Fibroblast of skin of right quadriceps (primary cell): ENCODE measurements around the gene APOO.
"Not testable (repeated sequence)": the region's sequence is repeated elsewhere in the genome, so short reads cannot be mapped to it uniquely, and the experiment has no call there.

ENCODE experiments used
- DNase-seq: peaks from one replicate; pipeline ENCODE4 v3.0.0-alpha.2; 2013

APOO gene

GRCh38 chrX:23902419-23902818 lies 5.3 kb downstream of the APOO start:
- peak; percentile 56 for DNase-seq

DNA sequence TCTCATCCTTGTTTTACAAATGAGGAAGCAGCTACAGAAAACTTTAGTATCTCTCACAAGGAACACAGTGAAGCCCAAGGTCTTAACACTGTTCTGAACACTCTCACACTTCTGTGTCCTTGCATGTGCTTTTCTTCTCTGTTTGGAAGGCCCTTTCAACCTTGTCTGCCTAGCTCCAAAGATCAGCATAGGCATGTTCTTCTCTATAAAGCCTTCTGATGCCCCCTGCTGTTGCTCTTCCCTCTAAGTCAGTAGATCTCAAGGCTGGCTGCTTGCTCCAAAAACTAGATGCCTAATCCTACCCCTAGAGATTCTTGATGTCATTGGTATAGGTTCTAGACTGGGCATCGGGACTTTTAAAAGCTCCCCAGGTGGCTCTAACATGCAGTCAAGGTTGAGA lies 5.9 kb downstream of the APOO start:
- peak; percentile 67 for DNase-seq

DNA sequence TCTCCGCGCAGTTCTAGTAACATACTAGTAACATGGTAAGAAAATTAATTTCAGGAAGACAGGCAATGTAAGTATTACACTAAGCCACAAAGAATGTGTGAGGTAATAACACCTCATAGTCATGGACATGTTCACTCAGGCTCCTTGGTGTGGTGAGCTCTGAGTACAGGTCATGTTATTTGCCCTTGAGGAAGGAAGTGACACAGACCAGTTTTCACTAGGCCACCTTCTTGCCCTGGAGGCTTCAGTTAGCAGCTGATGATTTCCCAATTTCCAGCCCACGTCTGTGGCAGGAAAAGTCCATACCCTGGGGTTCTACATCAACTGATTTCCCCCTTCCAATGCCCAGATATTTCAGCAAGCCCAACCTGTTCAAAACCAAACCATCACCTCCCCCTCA lies 6.7 kb downstream of the APOO start:
- DNase-seq: peak; percentile 47

DNA sequence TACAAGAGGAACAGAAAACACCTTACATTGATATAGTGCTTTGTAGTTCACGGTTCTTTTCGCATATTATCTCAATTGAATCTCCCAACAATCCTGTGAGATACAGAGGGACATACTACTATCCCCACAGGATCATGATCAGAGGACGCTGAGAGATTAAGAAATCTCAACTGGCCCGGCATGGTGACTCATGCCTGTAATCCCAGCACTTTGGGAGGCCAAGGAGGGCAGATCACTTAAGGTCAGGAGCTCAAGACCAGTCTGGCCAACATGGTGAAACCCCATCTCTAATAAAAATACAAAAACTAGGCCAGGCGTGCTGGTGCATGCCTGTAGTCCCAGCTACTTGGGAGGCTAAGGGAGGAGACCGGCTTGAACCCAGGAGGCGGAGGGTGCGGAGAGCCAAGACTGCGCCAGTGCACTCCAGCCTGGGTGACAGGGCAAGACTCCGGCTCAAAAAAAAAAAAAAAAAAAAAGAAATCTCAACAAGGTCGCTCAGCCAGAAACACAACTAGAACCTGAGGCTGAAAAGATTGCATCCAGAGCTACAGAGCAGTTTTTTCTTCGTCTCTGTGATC lies 7.4 kb downstream of the APOO start:
- no peak for DNase-seq

GRCh38 chrX:23898412-23898959 lies 9.3 kb downstream of the APOO start:
- DNase-seq: peak; percentile 36

GRCh38 chrX:23896981-23897380 lies 10.8 kb downstream of the APOO start:
- no peak for DNase-seq

GRCh38 chrX:23896539-23896938 lies 11.2 kb downstream of the APOO start:
- not testable (repeated sequence) for DNase-seq

DNA sequence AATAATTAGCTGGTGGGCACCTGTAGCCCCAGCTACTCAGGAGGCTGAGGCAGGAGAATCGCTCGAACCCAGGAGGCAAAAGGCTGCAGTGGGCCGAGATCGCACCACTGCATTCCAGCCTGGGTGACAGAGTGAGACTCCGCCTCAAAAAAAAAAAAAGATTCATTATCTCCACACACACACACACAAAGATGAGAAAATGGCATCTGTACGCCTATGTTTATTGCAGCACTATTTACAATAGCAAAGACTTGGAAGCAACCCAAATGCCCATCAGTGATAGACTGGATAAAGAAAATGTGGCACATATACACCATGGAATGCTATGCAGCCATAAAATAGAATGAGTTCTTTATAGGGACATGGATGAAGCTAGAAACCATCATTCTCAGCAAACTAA lies 12.7 kb downstream of the APOO start:
- DNase-seq: not testable (repeated sequence)

- DNase-seq: no peak
Observed at GRCh38 chrX:23890933-23891332, 16.8 kb downstream of the APOO start.

DNA sequence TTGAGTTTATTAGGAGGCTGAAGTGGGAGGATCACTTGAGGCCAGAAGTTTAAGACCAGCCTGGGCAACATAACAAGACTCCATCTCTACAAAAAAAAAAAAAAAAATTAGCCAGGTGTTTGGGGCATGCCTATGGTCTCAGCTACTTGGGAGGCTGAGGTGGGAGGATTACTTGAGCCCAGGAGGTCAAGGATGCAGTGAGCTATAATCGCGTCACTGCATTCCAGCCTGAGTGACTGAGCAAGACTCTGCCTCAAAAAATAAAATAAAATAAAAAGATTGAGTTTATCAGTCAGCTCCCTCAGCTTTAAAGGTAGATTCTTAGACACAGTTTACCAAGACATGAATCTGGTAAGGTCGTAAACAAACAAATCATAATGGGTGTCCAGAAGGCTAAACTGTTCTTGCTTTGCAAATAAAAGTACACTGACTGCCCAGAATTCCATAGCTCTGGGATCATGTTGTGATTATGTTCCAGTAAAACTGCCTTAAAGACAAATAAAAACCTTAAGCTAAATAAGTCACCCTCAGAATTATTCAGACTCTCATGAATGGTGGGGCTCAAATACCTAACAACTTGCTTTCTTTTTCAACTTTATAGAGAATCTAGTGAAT lies 18.7 kb downstream of the APOO start:
- DNase-seq: no peak

- no peak for DNase-seq
Observed at GRCh38 chrX:23887918-23888317, 19.8 kb downstream of the APOO start.

DNA sequence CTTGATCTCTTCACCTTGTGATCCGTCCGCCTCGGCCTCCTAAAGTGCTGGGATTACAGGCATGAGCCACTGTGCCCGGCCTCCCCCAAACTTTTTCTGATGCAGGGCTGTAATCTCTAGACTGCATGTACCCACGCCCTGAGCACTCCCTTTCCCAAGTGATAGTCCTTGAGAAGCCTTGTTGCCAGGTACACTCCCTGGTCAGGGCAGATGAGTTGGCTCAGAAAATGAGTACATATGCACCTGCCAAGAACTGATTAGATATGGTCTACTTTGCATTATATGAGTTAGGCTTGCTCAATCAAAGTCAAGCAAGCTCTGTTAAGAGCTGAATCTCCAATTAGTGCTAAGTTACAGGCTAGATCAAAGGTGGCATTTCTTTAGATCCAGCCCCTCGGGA lies 20.3 kb downstream of the APOO start:
- no peak for DNase-seq

DNA sequence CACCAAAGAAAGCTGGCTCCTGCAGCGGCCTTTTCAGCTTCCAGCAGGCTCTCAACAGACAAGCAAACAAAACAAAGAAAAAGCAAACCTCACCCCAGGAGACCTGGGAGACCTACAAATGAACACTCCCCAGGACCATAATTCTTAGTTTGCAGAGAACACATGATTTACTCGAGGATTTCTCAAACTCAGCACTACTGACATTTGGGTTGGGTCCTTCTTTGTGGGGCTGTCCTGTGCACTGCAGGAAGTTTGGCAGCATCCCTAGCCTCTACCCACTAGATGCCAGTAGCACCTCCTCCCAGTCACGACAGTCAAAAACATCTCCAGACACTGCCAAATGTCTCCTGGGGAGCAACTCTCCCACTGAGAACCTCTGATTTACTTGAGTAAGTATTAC lies 21.9 kb downstream of the APOO start:
- DNase-seq: no peak

GRCh38 chrX:23884427-23885024 lies 23.2 kb downstream of the APOO start:
- peak; percentile 76 for DNase-seq

DNA sequence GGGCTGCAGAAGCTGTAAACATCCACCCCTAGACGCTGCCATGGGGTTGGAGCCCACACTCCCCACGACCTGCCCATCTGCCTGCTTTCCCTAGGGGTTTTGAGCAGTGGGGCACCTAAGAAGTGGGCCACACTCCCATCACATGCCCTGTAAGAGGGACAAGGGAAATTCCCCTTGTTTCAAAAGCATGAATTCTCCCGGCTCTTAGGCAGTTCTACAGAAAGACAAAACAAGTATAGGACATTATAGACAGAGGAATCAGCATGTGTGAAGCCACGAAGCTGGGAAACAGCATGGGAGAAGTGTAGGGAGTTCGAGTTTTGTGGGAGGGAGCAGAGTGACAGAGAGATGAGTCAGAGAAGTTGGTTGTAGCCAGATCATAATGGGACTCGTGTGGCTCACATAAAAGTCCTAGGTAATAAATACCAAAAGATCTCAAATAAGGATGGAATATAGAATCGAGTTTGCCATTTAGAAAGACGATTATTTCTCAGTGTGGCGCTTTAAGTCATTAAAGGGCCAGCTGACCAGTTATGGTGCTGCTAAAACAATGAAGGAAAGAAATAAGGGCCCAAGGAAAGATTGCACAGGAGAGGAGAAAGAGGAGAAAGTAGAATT lies 23.9 kb downstream of the APOO start:
- DNase-seq: peak; percentile 83

DNA sequence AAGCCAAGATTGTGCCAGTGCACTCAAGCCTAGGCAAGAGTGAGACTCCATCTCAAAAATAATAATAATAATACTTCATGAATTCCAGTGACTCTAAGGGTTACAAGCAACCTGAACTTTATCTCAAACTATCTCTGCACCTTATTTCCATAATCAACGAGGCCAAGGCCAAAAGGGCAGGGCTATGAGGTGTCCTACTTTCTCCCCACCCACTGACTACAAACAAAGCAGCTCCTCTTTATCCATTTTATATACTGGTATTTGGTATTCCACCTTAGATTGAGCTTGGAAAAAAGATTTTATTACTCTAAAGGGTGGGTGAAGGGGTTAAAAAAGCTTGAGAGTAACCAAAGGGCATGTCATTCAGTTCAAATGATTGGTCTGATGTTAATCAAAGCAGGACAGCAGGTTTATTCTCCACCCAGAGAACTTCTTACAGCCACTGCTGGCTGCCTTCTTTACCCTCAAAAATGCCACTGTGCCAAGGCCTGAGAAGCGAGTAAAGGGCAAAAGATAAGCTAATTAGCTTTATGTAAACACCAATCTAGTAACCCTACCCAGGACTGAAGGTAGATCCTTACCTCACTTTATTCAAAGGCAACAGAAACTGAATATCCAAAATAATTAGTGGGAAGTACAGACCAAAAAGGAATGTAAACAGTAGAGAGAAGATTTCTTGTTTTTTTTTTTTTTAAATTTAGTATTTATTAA lies 28.2 kb downstream of the APOO start:
- DNase-seq: no peak

- no peak for DNase-seq
Observed at GRCh38 chrX:23871905-23872546, 35.7 kb downstream of the APOO start.

- no peak for DNase-seq
Observed at GRCh38 chrX:23870041-23870440, 37.7 kb downstream of the APOO start.

- no peak for DNase-seq
Observed at GRCh38 chrX:23864742-23865326, 42.9 kb downstream of the APOO start.

DNA sequence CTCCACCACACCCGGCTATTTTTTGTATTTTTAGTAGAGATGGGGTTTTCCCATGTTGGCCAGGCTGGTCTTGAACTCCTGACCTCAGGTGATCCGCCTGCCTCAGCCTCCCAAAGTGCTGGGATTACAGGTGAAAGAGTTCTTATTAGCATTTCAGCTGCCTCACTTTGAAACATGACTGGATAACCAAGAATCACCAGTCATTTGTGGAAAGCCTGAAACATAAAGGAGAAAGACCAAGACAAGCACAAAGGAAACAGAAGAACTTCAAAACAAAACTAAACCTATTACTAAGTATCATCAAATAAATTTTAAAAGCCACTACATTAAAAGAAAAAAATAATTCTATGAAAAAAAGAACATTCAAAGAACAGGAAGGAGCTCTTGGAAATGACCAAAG lies 45.8 kb downstream of the APOO start:
- DNase-seq: not testable (repeated sequence)

DNA sequence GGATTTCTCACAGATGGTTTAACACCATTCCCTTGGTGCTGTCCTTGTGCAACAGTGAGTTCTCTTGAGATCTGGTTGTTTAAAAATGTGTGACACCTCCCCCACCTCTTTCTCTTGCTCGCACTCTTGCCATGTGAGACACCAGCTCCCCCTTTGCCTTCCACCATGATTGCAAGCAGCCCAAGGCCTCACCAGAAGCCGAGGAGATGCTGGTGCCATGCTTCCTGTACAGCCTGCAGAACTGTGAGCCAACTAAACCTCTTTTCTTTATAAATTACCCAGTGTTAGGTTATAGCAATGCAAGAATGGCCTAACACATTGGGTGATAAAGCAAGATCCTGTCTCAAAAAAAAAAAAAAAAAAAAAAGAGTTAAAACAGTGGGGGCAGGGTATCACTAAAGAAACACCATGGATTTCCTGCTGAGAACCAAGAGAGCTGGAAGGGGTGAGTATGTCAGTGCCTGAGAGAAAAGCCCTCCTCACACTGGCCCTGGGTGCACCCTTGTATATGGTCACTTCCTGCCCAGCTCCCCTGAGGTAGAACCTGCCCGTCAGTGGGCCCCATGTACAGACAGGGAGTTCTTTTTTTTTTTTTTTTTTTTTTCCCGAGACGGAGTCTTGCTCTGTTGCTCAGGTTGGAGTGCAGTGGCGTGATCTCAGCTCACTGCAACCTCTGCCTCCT lies 46.4 kb downstream of the APOO start:
- no peak for DNase-seq

DNA sequence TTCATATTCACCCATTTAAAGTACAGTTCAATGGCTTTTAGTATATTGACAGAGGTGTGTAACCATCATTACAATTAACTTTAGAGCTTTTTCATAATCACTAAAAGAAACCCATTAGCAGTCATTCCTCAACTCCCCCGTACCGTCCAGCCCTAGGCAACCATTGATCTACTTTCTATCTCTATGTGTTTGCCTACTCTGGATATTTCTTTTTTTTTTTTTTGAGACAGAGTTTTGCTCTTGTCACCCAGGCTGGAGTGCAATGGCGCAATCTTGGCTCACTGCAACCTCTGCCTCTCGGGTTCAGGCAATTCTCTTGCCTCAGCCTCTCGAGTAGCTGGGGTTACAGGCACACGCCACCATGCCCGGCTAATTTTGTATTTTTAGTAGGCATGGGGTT lies 48.5 kb downstream of the APOO start:
- DNase-seq: not testable (repeated sequence)
